Measurements from ENCODE around the gene GRK7. TPM values are rescaled to one million over a fixed set of nuclear protein-coding genes. Genes with fewer than 3 reads are reported as not detected.

GRK7 gene
- total and polyA plus RNA-seq, 2 donors = 0.05 to 0.16 TPM

DNA sequence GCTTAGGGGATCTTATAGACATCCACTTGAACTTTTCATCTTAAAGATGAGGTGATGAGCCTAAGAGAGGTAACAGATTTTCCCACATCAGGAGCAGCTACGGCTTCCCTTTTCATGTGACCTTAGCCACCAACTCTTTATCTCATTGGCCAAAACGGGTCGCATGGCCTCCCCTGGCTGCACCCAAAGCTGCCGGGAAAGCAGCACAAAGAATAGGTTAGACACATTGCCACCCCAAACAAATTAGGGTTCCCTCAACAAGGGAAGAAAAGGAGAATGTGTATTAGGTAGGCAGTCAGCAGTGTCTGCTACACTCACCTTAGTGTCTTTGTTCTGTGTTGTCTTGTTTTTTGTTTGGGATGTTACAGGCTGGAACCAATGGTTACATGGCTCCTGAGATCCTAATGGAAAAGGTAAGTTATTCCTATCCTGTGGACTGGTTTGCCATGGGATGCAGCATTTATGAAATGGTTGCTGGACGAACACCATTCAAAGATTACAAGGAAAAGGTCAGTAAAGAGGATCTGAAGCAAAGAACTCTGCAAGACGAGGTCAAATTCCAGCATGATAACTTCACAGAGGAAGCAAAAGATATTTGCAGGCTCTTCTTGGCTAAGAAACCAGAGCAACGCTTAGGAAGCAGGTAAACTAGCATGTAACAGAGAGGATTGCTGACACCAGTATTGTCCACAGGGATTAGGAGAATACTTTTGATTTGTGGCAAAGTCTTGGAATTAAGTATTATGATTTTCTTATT, 44.2 kb downstream of the GRK7 start:
- no peaks in the 10 kb centered on the region for H3K36me3 ChIP-seq (ENCODE audit: insufficient read depth)
- no peak overlapping the region for H3K4me3 ChIP-seq (ENCODE audit: low read depth, low read length)
- no peak overlapping the region for H3K27ac ChIP-seq (ENCODE audit: low read depth)
- no peaks in the 10 kb centered on the region for H3K4me1 ChIP-seq (ENCODE audit: insufficient read depth)
- DNase-seq (ENCODE audit: extremely low spot score) = no peak
- 71% methylated on average over 7 of the region's 7 CpGs for WGBS

GRCh38 chr3:141808586-141808985, 45.4 kb downstream of the GRK7 start:
- 83% methylated on average over 5 of the region's 5 CpGs for WGBS
- H3K36me3 ChIP-seq (ENCODE audit: insufficient read depth) = no peaks in the 10 kb centered on the region
- H3K4me1 ChIP-seq (ENCODE audit: insufficient read depth) = no peaks in the 10 kb centered on the region
- DNase-seq (ENCODE audit: extremely low spot score) = no peak
- H3K4me3 ChIP-seq (ENCODE audit: low read depth, low read length) = no peak overlapping the region
- H3K27ac ChIP-seq (ENCODE audit: low read depth) = no peak overlapping the region

DNA sequence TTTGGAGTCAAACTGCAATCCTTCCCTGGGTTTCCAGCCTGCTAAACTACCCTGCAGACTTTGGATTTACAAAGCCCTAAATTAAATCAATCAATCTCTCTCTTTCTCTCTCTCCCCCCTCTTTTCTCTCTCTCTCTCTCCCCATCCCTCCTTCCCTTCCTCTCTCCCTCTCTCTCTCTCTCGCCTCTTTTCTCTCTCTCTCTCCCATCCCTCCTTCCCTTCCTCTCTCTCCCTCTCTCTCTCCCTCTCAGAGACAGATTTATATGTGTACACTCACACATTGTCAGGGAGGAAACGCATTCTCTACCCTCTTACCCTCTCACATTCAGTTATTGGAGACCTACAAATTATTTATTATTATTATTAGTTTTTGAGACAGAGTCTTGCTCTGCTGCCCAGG, 47.0 kb downstream of the GRK7 start:
- Histone ChIP-seq H3K27ac (ENCODE audit: low read depth) (no peak overlapping the region), H3K36me3 (ENCODE audit: insufficient read depth) (no peaks in the 10 kb centered on the region), H3K4me3 (ENCODE audit: low read depth, low read length) (no peak overlapping the region), H3K4me1 (ENCODE audit: insufficient read depth) (no peaks in the 10 kb centered on the region)
- DNase-seq (ENCODE audit: extremely low spot score) = no peak
- 90% methylated on average over 2 of the region's 2 CpGs for whole genome bisulfite sequencing

DNA sequence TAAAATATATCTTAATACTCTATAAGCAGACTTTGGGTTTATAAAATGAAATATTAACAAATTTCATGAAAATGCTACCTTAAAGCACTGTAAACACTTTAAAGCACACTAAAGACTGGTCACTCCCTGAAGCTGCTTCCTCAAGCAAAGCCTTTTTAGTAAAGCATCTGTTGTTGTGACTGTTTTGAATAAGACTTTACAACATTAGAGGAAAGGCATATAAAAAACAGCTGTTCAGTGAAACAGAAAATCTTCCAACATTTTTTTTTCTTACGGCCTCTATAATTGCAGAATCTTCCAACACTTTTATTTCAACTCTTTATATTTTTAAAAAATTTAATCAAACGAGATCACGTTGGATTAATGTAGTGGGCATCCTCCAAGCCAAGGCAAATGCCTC, 48.1 kb downstream of the GRK7 start:
- Histone ChIP-seq H3K4me1 (ENCODE audit: insufficient read depth) (no peaks in the 10 kb centered on the region), H3K27ac (ENCODE audit: low read depth) (no peak overlapping the region), H3K36me3 (ENCODE audit: insufficient read depth) (no peaks in the 10 kb centered on the region), H3K4me3 (ENCODE audit: low read depth, low read length) (no peak overlapping the region)
- 43% methylated on average over 3 of the region's 3 CpGs for WGBS
- no peak for DNase-seq (ENCODE audit: extremely low spot score)

DNA sequence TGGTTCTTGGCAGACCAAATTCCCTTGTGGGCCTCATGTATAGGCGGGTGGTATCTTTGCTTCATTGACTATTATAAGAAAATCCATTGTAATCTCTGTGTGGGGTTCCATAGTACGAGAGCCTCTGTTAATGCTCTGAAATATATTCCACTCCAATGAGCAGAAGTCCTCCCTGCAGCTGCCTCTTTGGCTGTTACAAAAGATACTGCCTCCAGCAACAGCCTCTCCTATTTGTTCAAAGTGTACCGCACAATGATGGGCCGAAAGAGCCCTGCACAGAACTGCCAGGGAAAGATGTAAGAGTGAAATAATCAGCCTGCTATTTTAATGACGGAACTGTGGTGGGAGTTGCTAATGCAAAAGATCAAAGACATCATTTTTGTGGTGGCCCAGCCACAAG, 48.9 kb downstream of the GRK7 start:
- no peak for DNase-seq (ENCODE audit: extremely low spot score)
- no peaks in the 10 kb centered on the region for H3K4me1 ChIP-seq (ENCODE audit: insufficient read depth)
- 62% methylated on average over 5 of the region's 5 CpGs for WGBS
- no peaks in the 10 kb centered on the region for H3K36me3 ChIP-seq (ENCODE audit: insufficient read depth)
- no peak overlapping the region for H3K27ac ChIP-seq (ENCODE audit: low read depth)
- no peak overlapping the region for H3K4me3 ChIP-seq (ENCODE audit: low read depth, low read length)

DNA sequence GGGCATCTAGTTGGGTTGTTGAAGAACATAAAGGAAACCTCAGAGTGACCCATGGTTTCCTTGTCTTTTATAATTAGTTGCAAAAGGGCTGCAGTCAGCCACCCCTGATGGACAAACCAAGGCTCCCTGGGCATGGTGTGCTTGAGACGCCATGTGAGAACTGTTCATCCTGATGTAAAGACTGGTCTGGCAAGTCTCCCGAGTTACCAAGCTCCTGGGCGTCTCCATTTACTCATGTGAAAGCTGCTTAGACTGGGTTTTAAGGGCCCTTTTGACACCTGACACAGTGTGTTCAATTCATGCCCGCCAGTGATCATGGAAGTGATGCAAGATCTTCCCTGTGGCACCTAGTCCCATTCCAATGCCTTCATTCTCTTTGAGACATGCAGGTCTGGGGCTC, 49.4 kb downstream of the GRK7 start:
- H3K4me3 ChIP-seq (ENCODE audit: low read depth, low read length) = no peak overlapping the region
- H3K36me3 ChIP-seq (ENCODE audit: insufficient read depth) = no peaks in the 10 kb centered on the region
- H3K27ac ChIP-seq (ENCODE audit: low read depth) = no peak overlapping the region
- WGBS = 65% methylated on average over 4 of the region's 4 CpGs
- no peak for DNase-seq (ENCODE audit: extremely low spot score)
- no peaks in the 10 kb centered on the region for H3K4me1 ChIP-seq (ENCODE audit: insufficient read depth)

Small RNA genes within 50 kb of the gene (small RNA-seq; reads per million reads assigned to genes)
- not detected for gene AC112771.1

Other genes with a start within 250 kb of the GRK7 start
- 39.4 TPM for gene RNF7, start 25.1 kb upstream of the GRK7 start, total RNA-seq
- 102 TPM for gene RNF7, start 25.1 kb upstream of the GRK7 start, polyA plus RNA-seq
- gene ATP1B3, start 113.2 kb downstream of the GRK7 start, total RNA-seq = 21.8 TPM
- gene ATP1B3, start 113.2 kb downstream of the GRK7 start, polyA plus RNA-seq = 75.8 TPM